Measurements from ENCODE around the gene BEAN1.
"Not testable (repeated sequence)": the region's sequence is repeated elsewhere in the genome, so short reads cannot be mapped to it uniquely, and the experiment has no call there.

GRCh38 chr16:66466636-66467035 lies 39.5 kb downstream of the BEAN1 start:
- not testable (repeated sequence) for TF ChIP-seq SP1 (CRISPR knock-in tag; conservative IDR thresholded peaks at IDR 0.05); E2F1 (CRISPR knock-in tag; IDR thresholded peaks at IDR 0.05); ZNF317 (CRISPR knock-in tag; IDR thresholded peaks at IDR 0.05; ENCODE audit: borderline replicate concordance, low read depth)

Measured in WTC11 (cell line).